Measurements from ENCODE around the gene EZH2. TPM values are rescaled to one million over a fixed set of nuclear protein-coding genes. Genes with fewer than 3 reads are reported as not detected.

Gene EZH2
- total and polyA plus RNA-seq, 9 donors: 13.1 to 30.2 (median 22.8) TPM

GRCh38 chr7:148863324-148863723, 20.8 kb downstream of the EZH2 start:
- no peaks in the 10 kb centered on the region for H3K27me3 ChIP-seq (ENCODE audit: control insufficient read depth, insufficient read depth, low read length)
- peaks cover 10% of the 10 kb centered on the region for H3K9me3 ChIP-seq (replicated peaks; ENCODE audit: control insufficient read depth, low read depth, low read length)
- 70% methylated on average over 1 of the region's 2 CpGs for WGBS (ENCODE audit: insufficient coverage)
- H3K4me3 ChIP-seq (ENCODE audit: low read length): no peak overlapping the region
- no peak for DNase-seq
- no peaks in the 10 kb centered on the region for H3K4me1 ChIP-seq (ENCODE audit: control insufficient read depth, insufficient read depth, low read length)
- no peak overlapping the region for H3K27ac ChIP-seq (ENCODE audit: low read length)
- H3K36me3 ChIP-seq (ENCODE audit: control insufficient read depth, insufficient read depth, low read length): peaks cover 2% of the 10 kb centered on the region

- H3K4me1 ChIP-seq (ENCODE audit: control insufficient read depth, insufficient read depth, low read length): no peaks in the 10 kb centered on the region
- H3K4me3 ChIP-seq (ENCODE audit: low read length): no peak overlapping the region
- 80% methylated on average over 1 of the region's 3 CpGs for WGBS (ENCODE audit: insufficient coverage)
Measured at GRCh38 chr7:148862481-148862880, 21.6 kb downstream of the EZH2 start.

DNA sequence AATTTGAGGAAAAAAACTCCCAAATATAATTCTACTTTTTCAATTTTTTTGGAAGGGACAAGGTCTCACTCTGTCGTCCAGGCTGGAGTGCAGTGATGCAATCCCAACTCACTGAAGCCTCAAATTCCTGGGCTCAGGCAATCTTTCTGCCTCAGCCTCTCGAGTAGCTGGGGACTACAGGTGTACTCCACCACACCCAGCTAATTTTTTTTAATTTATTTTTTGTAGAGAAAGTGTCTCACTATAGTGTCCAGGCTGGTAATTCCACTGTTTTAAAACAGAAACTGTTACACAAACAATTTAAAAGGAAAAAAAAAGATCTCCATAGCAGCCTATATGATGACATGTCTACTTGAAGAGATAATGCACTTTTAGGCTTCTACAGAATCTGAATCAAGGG, 25.6 kb downstream of the EZH2 start:
- 33% methylated on average over 1 of the region's 2 CpGs for WGBS (ENCODE audit: insufficient coverage)
- no peaks in the 10 kb centered on the region for H3K27me3 ChIP-seq (ENCODE audit: control insufficient read depth, insufficient read depth, low read length)
- H3K27ac ChIP-seq (ENCODE audit: low read length): no peak overlapping the region
- no peak overlapping the region for H3K4me3 ChIP-seq (ENCODE audit: low read length)
- no peak for DNase-seq
- no peaks in the 10 kb centered on the region for H3K36me3 ChIP-seq (ENCODE audit: control insufficient read depth, insufficient read depth, low read length)
- H3K9me3 ChIP-seq (replicated peaks; ENCODE audit: control insufficient read depth, low read depth, low read length): no peaks in the 10 kb centered on the region
- peaks cover 7% of the 10 kb centered on the region for H3K4me1 ChIP-seq (ENCODE audit: control insufficient read depth, insufficient read depth, low read length)

More at GRCh38 chr7:148862481-148862880, 21.6 kb downstream of the EZH2 start:
- peaks cover 3% of the 10 kb centered on the region for H3K9me3 ChIP-seq (replicated peaks; ENCODE audit: control insufficient read depth, low read depth, low read length)
- DNase-seq: no peak
- H3K27ac ChIP-seq (ENCODE audit: low read length): no peak overlapping the region
- no peaks in the 10 kb centered on the region for H3K36me3 ChIP-seq (ENCODE audit: control insufficient read depth, insufficient read depth, low read length)
- no peaks in the 10 kb centered on the region for H3K27me3 ChIP-seq (ENCODE audit: control insufficient read depth, insufficient read depth, low read length)

GRCh38 chr7:148856891-148857290, 27.2 kb downstream of the EZH2 start:
- no CpG with 5 or more reads among the region's 5 CpGs for WGBS (ENCODE audit: insufficient coverage)
- Histone ChIP-seq H3K27ac (ENCODE audit: low read length) (no peak overlapping the region), H3K9me3 (replicated peaks; ENCODE audit: control insufficient read depth, low read depth, low read length) (no peaks in the 10 kb centered on the region), H3K36me3 (ENCODE audit: control insufficient read depth, insufficient read depth, low read length) (no peaks in the 10 kb centered on the region), H3K4me3 (ENCODE audit: low read length) (no peak overlapping the region), H3K4me1 (ENCODE audit: control insufficient read depth, insufficient read depth, low read length) (peaks cover 7% of the 10 kb centered on the region), H3K27me3 (ENCODE audit: control insufficient read depth, insufficient read depth, low read length) (no peaks in the 10 kb centered on the region)
- no peak for DNase-seq

- H3K27ac ChIP-seq (ENCODE audit: low read length): no peak overlapping the region
- no peak overlapping the region for H3K4me3 ChIP-seq (ENCODE audit: low read length)
- no peaks in the 10 kb centered on the region for H3K9me3 ChIP-seq (replicated peaks; ENCODE audit: control insufficient read depth, low read depth, low read length)
- no peaks in the 10 kb centered on the region for H3K27me3 ChIP-seq (ENCODE audit: control insufficient read depth, insufficient read depth, low read length)
- no CpG with 5 or more reads among the region's 2 CpGs for WGBS (ENCODE audit: insufficient coverage)
- no peak for DNase-seq
- peaks cover 7% of the 10 kb centered on the region for H3K4me1 ChIP-seq (ENCODE audit: control insufficient read depth, insufficient read depth, low read length)
- H3K36me3 ChIP-seq (ENCODE audit: control insufficient read depth, insufficient read depth, low read length): no peaks in the 10 kb centered on the region
Measured at GRCh38 chr7:148856578-148856881, 27.6 kb downstream of the EZH2 start.

DNA sequence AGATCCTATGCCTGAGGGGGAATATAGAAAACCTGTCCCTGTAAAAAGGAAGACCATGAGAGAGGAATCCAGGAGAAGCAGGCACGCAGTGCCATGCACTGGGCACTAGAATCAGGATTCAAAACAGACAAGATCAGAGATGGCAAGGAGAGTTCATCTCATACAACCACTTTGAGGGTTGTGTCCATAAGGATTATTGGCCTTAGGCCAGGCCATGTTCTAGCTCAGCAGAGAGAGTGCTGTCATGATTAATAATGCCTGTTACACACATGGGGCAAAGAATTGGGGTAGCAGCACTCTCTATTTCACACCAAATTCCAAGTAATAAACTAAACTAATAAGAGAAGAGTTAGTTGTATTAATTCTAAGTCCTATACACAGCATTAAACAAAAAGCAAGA, 29.1 kb downstream of the EZH2 start:
- Histone ChIP-seq H3K9me3 (replicated peaks; ENCODE audit: control insufficient read depth, low read depth, low read length) (no peaks in the 10 kb centered on the region), H3K4me1 (ENCODE audit: control insufficient read depth, insufficient read depth, low read length) (peaks cover 7% of the 10 kb centered on the region), H3K27me3 (ENCODE audit: control insufficient read depth, insufficient read depth, low read length) (no peaks in the 10 kb centered on the region), H3K4me3 (ENCODE audit: low read length) (no peak overlapping the region), H3K36me3 (ENCODE audit: control insufficient read depth, insufficient read depth, low read length) (no peaks in the 10 kb centered on the region), H3K27ac (ENCODE audit: low read length) (no peak overlapping the region)
- peak; percentile 42 for DNase-seq
- no CpG with 5 or more reads among the region's 1 CpG for WGBS (ENCODE audit: insufficient coverage)

DNA sequence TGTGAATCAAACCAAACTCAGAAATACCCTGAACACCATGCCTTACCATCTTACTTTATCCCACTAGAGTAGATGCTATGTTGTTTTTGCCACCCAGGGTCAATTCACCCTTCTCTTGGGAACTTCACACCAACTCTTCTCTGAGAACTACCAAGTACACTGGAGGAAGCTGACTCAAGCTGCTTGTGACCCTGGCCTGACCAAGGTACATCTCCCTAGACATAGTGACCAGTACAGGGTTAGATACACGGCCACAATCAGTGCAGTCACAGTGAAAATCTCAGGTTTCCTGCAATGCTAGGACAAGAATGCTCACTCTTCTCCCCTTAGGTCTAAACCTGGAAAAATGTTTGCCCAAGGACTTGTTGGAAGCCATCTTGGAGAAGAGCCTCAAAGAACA, 31.8 kb downstream of the EZH2 start:
- DNase-seq: no peak
- WGBS (ENCODE audit: insufficient coverage): no CpG with 5 or more reads among the region's 1 CpG
- H3K27me3 ChIP-seq (ENCODE audit: control insufficient read depth, insufficient read depth, low read length): no peaks in the 10 kb centered on the region
- no peak overlapping the region for H3K4me3 ChIP-seq (ENCODE audit: low read length)
- no peaks in the 10 kb centered on the region for H3K9me3 ChIP-seq (replicated peaks; ENCODE audit: control insufficient read depth, low read depth, low read length)
- H3K4me1 ChIP-seq (ENCODE audit: control insufficient read depth, insufficient read depth, low read length): peaks cover 7% of the 10 kb centered on the region
- H3K27ac ChIP-seq (ENCODE audit: low read length): no peak overlapping the region
- no peaks in the 10 kb centered on the region for H3K36me3 ChIP-seq (ENCODE audit: control insufficient read depth, insufficient read depth, low read length)

DNA sequence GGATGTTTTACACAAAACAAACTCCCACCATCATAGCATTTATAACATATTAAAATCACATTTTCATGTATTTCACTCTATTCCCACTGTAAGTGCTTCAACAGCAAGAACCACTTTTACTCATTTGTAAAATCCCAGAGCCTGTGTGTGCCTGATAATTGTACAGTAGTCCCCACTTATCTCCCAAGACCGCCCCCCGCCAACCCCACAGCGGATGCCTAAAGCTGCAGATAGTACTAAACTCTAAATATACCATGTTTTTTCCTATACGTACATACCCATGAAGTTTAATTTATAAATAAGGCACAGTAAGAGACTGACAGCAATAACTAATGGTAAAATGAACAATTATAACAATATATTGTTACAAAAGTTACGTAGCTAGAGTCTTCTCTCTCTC, 33.5 kb downstream of the EZH2 start:
- H3K27ac ChIP-seq (ENCODE audit: low read length): no peak overlapping the region
- DNase-seq: no peak
- H3K4me1 ChIP-seq (ENCODE audit: control insufficient read depth, insufficient read depth, low read length): peaks cover 10% of the 10 kb centered on the region
- H3K27me3 ChIP-seq (ENCODE audit: control insufficient read depth, insufficient read depth, low read length): no peaks in the 10 kb centered on the region
- H3K36me3 ChIP-seq (ENCODE audit: control insufficient read depth, insufficient read depth, low read length): no peaks in the 10 kb centered on the region
- WGBS (ENCODE audit: insufficient coverage): no CpG with 5 or more reads among the region's 5 CpGs
- H3K9me3 ChIP-seq (replicated peaks; ENCODE audit: control insufficient read depth, low read depth, low read length): no peaks in the 10 kb centered on the region
- H3K4me3 ChIP-seq (ENCODE audit: low read length): no peak overlapping the region

GRCh38 chr7:148849393-148850098, 34.5 kb downstream of the EZH2 start:
- H3K36me3 ChIP-seq (ENCODE audit: control insufficient read depth, insufficient read depth, low read length): no peaks in the 10 kb centered on the region
- H3K9me3 ChIP-seq (replicated peaks; ENCODE audit: control insufficient read depth, low read depth, low read length): no peaks in the 10 kb centered on the region
- H3K4me3 ChIP-seq (ENCODE audit: low read length): no peak overlapping the region
- peak; percentile 34 for DNase-seq
- 44% methylated on average over 2 of the region's 7 CpGs for WGBS (ENCODE audit: insufficient coverage)
- H3K4me1 ChIP-seq (ENCODE audit: control insufficient read depth, insufficient read depth, low read length): peaks cover 2% of the 10 kb centered on the region
- no peaks in the 10 kb centered on the region for H3K27me3 ChIP-seq (ENCODE audit: control insufficient read depth, insufficient read depth, low read length)
- H3K27ac ChIP-seq (ENCODE audit: low read length): no peak overlapping the region

- Histone ChIP-seq H3K27ac (ENCODE audit: low read length) (no peak overlapping the region), H3K4me1 (ENCODE audit: control insufficient read depth, insufficient read depth, low read length) (peaks cover 2% of the 10 kb centered on the region), H3K36me3 (ENCODE audit: control insufficient read depth, insufficient read depth, low read length) (no peaks in the 10 kb centered on the region), H3K27me3 (ENCODE audit: control insufficient read depth, insufficient read depth, low read length) (no peaks in the 10 kb centered on the region), H3K9me3 (replicated peaks; ENCODE audit: control insufficient read depth, low read depth, low read length) (no peaks in the 10 kb centered on the region), H3K4me3 (ENCODE audit: low read length) (no peak overlapping the region)
- DNase-seq: no peak
- 78% methylated on average over 2 of the region's 9 CpGs for WGBS (ENCODE audit: insufficient coverage)
Measured at GRCh38 chr7:148847815-148848734, 36.0 kb downstream of the EZH2 start.
